ENCODE results near the gene OR2A12.

Gene OR2A12

GRCh38 chr7:144085978-144086377 is at the start of gene OR2A12:
Gene OR2A12 (plus strand): TSS chr7:144086278. CDS start chr7:144095108, 8,830 bp downstream.
- Histone ChIP-seq H3K9ac (no peak within 1 kb of the TSS), H3K9me3 (ENCODE audit: control insufficient read depth, low read length) (no peaks in the 10 kb centered on the region), H3K27me3 (ENCODE audit: control insufficient read depth, insufficient read depth, low read length) (no peaks in the 10 kb centered on the region), H3K4me3 (ENCODE audit: low read depth, low read length) (no peak within 1 kb of the TSS), H2AFZ (no peak within 1 kb of the TSS), H3K79me2 (no peaks in the 10 kb centered on the region), H3K4me2 (ENCODE audit: low read length) (no peak within 1 kb of the TSS), H3K27ac (no peak within 1 kb of the TSS), H3K4me1 (no peaks in the 10 kb centered on the region), H3K36me3 (ENCODE audit: control insufficient read depth, insufficient read depth, low read length) (no peaks in the 10 kb centered on the region)
- TF ChIP-seq CTCF (IDR thresholded peaks at IDR 0.05), result no peak

- Histone ChIP-seq H3K9ac (no peak overlapping the region), H3K4me1 (no peaks in the 10 kb centered on the region), H3K27me3 (ENCODE audit: control insufficient read depth, insufficient read depth, low read length) (no peaks in the 10 kb centered on the region), H3K4me3 (ENCODE audit: low read depth, low read length) (no peak overlapping the region), H3K4me2 (ENCODE audit: low read length) (no peak overlapping the region), H3K27ac (no peak overlapping the region), H3K36me3 (ENCODE audit: control insufficient read depth, insufficient read depth, low read length) (no peaks in the 10 kb centered on the region), H3K9me3 (ENCODE audit: control insufficient read depth, low read length) (no peaks in the 10 kb centered on the region), H3K79me2 (no peaks in the 10 kb centered on the region), H2AFZ (no peak overlapping the region)
- no peak for TF ChIP-seq CTCF (IDR thresholded peaks at IDR 0.05)
These were observed 49.7 kb upstream of the OR2A12 start for GRCh38 chr7:144036302-144036885.

- no peak for TF ChIP-seq CTCF (IDR thresholded peaks at IDR 0.05)
- H3K4me3 ChIP-seq (ENCODE audit: low read depth, low read length), result no peak overlapping the region
- H3K9ac ChIP-seq, result no peak overlapping the region
- no peak overlapping the region for H3K27ac ChIP-seq
- no peak overlapping the region for H2AFZ ChIP-seq
- H3K4me1 ChIP-seq, result no peaks in the 10 kb centered on the region
- H3K27me3 ChIP-seq (ENCODE audit: control insufficient read depth, insufficient read depth, low read length), result no peaks in the 10 kb centered on the region
- H3K79me2 ChIP-seq, result no peaks in the 10 kb centered on the region
- H3K9me3 ChIP-seq (ENCODE audit: control insufficient read depth, low read length), result no peaks in the 10 kb centered on the region
- no peaks in the 10 kb centered on the region for H3K36me3 ChIP-seq (ENCODE audit: control insufficient read depth, insufficient read depth, low read length)
- no peak overlapping the region for H3K4me2 ChIP-seq (ENCODE audit: low read length)
These were observed 48.6 kb upstream of the OR2A12 start for GRCh38 chr7:144037414-144038035.

GRCh38 chr7:144038887-144039286 is 47.2 kb upstream of the OR2A12 start:
- no peak overlapping the region for H2AFZ ChIP-seq
- H3K27me3 ChIP-seq (ENCODE audit: control insufficient read depth, insufficient read depth, low read length), result no peaks in the 10 kb centered on the region
- no peaks in the 10 kb centered on the region for H3K36me3 ChIP-seq (ENCODE audit: control insufficient read depth, insufficient read depth, low read length)
- no peaks in the 10 kb centered on the region for H3K4me1 ChIP-seq
- no peak overlapping the region for H3K4me3 ChIP-seq (ENCODE audit: low read depth, low read length)
- H3K9me3 ChIP-seq (ENCODE audit: control insufficient read depth, low read length), result no peaks in the 10 kb centered on the region
- TF ChIP-seq CTCF (IDR thresholded peaks at IDR 0.05), result no peak
- H3K79me2 ChIP-seq, result no peaks in the 10 kb centered on the region
- H3K4me2 ChIP-seq (ENCODE audit: low read length), result no peak overlapping the region
- no peak overlapping the region for H3K9ac ChIP-seq
- H3K27ac ChIP-seq, result no peak overlapping the region

GRCh38 chr7:144048648-144049047 is 37.4 kb upstream of the OR2A12 start, which contains the start of gene OR2A5:
Gene OR2A5 (plus strand): TSS chr7:144048948. CDS start chr7:144050402, 1,454 bp downstream.
- no peak within 1 kb of the TSS for H3K4me2 ChIP-seq (ENCODE audit: low read length)

More at GRCh38 chr7:144048648-144049047, 37.4 kb upstream of the OR2A12 start, which contains the start of gene OR2A5:
- H3K9ac ChIP-seq, result no peak within 1 kb of the TSS
- H3K27me3 ChIP-seq (ENCODE audit: control insufficient read depth, insufficient read depth, low read length), result no peaks in the 10 kb centered on the region
- no peak within 1 kb of the TSS for H2AFZ ChIP-seq
- no peaks in the 10 kb centered on the region for H3K36me3 ChIP-seq (ENCODE audit: control insufficient read depth, insufficient read depth, low read length)
- H3K9me3 ChIP-seq (ENCODE audit: control insufficient read depth, low read length), result no peaks in the 10 kb centered on the region
- no peaks in the 10 kb centered on the region for H3K79me2 ChIP-seq
- no peaks in the 10 kb centered on the region for H3K4me1 ChIP-seq
- no peak within 1 kb of the TSS for H3K4me3 ChIP-seq (ENCODE audit: low read depth, low read length)
- no peak within 1 kb of the TSS for H3K27ac ChIP-seq
- no peak for TF ChIP-seq CTCF (IDR thresholded peaks at IDR 0.05)
